Activated T-helper 17 cell treated with anti-CD3 and anti-CD28 coated beads, Interleukin-2, amount 50 U/mL, for 72 hours (primary cell): ENCODE data around the gene YY1. TPM values are rescaled to one million over a fixed set of nuclear protein-coding genes. Genes with fewer than 3 reads are reported as not detected.
"Not testable (repeated sequence)": the region's sequence is repeated elsewhere in the genome, so short reads cannot be mapped to it uniquely, and the experiment has no call there.

Experiments
- ATAC-seq: fragments of 150-1000 bp; cut with Tn5 transposase; replicated peaks from 2 replicates; pipeline ENCODE4 v1.10.0; 2021; ENCODE audit warnings: mild to moderate bottlenecking, moderate library complexity
- H3K27ac Mint-ChIP-seq: one replicate; pipeline ENCODE4 v1.8.0; 2022; ENCODE audit warnings: mixed read lengths
- H3K27me3 Mint-ChIP-seq: one replicate; pipeline ENCODE4 v1.8.0; 2022; ENCODE audit warnings: mixed read lengths
- H3K36me3 Mint-ChIP-seq: one replicate; pipeline ENCODE4 v1.8.0; 2022; ENCODE audit warnings: low read depth, mild to moderate bottlenecking, mixed read lengths
- H3K4me1 Mint-ChIP-seq: one replicate; pipeline ENCODE4 v1.8.0; 2022; ENCODE audit warnings: mixed read lengths
- H3K4me3 Mint-ChIP-seq: one replicate; pipeline ENCODE4 v1.8.0; 2022; ENCODE audit warnings: mild to moderate bottlenecking, mixed read lengths
- H3K9me3 Mint-ChIP-seq: one replicate; pipeline ENCODE4 v1.8.0; 2022; ENCODE audit warnings: mixed read lengths
- total RNA-seq, 2 donors: library from RNA; stranded (reverse); gene quantifications; one replicate each; pipeline ENCODE4 v1.2.3, GENCODE V29; 2022

YY1 gene
- total RNA-seq: 10 to 100 TPM; 63.8 to 77.0 TPM

DNA sequence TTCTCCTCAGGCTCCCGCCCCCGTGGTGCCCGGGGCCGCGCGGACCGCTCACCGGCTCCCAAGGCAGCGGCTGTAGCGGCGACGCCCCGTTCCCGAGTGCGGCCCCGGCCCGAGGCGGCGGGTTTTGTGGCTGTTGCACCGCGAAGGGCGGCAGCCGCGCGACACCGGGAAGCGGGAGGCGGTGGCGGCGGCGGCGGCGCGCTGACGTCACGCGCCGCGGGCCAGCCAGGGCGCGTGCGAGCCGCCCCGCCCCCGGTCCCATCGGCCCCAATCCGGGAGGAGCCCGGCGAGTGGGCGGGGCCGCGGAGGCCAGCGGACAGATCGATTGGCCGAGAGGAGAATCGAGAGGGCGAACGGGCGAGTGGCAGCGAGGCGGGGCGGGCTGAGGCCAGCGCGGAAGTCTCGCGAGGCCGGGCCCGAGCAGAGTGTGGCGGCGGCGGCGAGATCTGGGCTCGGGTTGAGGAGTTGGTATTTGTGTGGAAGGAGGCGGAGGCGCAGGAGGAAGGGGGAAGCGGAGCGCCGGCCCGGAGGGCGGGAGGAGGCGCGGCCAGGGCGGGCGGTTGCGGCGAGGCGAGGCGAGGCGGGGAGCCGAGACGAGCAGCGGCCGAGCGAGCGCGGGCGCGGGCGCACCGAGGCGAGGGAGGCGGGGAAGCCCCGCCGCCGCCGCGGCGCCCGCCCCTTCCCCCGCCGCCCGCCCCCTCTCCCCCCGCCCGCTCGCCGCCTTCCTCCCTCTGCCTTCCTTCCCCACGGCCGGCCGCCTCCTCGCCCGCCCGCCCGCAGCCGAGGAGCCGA, at the start of gene YY1:
Gene YY1 (plus strand): TSS at position 726 of the 792 bp plus-strand sequence. CDS start 101 bp downstream, outside the sequence.
- Mint-ChIP-seq H3K36me3 (peaks cover 69% of the 10 kb centered on the region), H3K4me1 (peaks cover 41% of the 10 kb centered on the region), H3K4me3 (peak within 1 kb of the TSS; percentile 97)

GRCh38 chr14:100190126-100190525, 48.8 kb upstream of the YY1 start:
- Mint-ChIP-seq H3K4me1 (peaks cover 6% of the 10 kb centered on the region), H3K27ac (no peak overlapping the region), H3K27me3 (no peaks in the 10 kb centered on the region), H3K9me3 (no peaks in the 10 kb centered on the region), H3K36me3 (no peaks in the 10 kb centered on the region), H3K4me3 (no peak overlapping the region)
- ATAC-seq: no peak

More for the DNA sequence above, at the start of gene YY1:
- ATAC-seq: peak; percentile 85
- H3K27ac Mint-ChIP-seq: peak within 1 kb of the TSS; percentile 95
- no peaks in the 10 kb centered on the region for H3K9me3 Mint-ChIP-seq
- no peaks in the 10 kb centered on the region for H3K27me3 Mint-ChIP-seq

DNA sequence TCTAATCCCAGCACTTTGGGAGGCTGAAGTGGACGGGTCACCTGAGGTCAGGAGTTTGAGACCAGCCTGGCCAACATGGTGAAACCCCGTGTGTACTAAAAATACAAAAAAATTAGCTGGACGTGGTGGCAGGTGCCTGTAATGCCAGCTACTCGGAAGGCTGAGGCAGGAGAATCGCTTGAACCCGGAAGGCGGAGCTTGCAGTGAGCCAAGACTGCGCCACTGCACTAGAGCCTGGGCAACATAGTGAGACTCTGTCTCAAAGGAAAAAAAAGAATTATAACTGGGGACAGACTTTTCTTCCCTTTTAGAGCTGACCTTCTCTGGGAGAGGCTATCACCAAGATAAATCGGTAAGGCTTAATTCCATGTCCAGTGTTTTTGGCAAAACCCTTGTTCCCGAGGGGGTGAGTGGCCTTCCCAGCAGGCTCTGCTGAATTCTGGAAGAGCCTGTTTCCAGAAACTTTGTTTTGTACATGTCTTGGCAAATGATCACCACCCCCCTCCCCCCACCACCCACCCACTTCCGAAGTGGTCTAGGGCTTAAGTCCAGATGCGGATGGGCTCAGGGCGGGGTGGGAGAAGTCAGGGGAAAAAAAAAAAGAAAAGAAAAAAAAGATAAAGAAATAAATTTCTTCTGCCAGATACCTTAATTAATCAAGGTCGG, 47.2 kb upstream of the YY1 start:
- H3K27me3 Mint-ChIP-seq: no peaks in the 10 kb centered on the region
- no peaks in the 10 kb centered on the region for H3K36me3 Mint-ChIP-seq
- peaks cover 6% of the 10 kb centered on the region for H3K4me1 Mint-ChIP-seq
- no peak overlapping the region for H3K27ac Mint-ChIP-seq
- peak overlapping the region; percentile 89 for H3K4me3 Mint-ChIP-seq
- no peaks in the 10 kb centered on the region for H3K9me3 Mint-ChIP-seq
- ATAC-seq: no peak

- H3K36me3 Mint-ChIP-seq: no peaks in the 10 kb centered on the region
Measured at GRCh38 chr14:100192250-100192671, 46.7 kb upstream of the YY1 start.

DNA sequence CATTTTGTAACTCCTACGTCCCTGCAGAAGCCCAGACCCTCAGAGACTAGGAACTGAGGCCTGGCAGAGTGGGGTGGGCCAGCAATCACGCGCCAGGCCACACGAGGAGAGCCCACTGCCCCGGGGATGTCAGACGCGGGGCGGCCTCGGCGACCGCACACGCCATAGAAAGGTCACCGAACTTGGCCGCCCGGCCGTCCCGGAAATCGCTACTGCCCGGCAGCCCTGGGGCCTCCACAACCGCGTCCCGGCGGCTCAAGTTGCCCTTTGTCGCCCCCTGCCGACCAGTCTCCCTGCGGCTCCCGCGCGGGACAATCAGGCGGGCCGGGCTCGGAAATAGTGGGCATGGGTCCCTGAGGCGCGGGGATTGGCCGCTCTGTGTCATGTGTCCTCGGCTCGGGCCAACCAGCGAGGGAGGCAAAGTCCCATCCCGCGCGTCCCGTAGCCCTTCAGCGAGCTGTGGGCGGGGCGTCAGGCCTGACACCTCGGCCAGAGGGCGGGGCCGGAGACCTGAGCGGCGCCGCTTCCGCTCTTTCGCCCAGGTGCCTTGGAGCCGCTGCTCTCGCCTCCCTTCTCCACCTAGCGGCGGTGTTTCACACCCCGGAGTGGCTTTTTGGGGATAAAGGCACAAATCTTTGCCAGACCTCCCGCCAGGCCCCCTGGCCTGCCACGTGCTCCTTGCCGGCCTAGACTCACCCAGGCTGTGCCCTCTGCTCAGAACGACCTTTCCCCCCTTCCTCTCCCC, 46.1 kb upstream of the YY1 start:
- no peaks in the 10 kb centered on the region for H3K9me3 Mint-ChIP-seq
- H3K36me3 Mint-ChIP-seq: no peaks in the 10 kb centered on the region
- H3K4me1 Mint-ChIP-seq: peaks cover 6% of the 10 kb centered on the region
- ATAC-seq: peak; percentile 99
- H3K27ac Mint-ChIP-seq: peak overlapping the region; percentile 97
- H3K27me3 Mint-ChIP-seq: no peaks in the 10 kb centered on the region
- peak overlapping the region; percentile 89 for H3K4me3 Mint-ChIP-seq

More at GRCh38 chr14:100192250-100192671, 46.7 kb upstream of the YY1 start:
- Mint-ChIP-seq H3K27me3 (no peaks in the 10 kb centered on the region), H3K9me3 (no peaks in the 10 kb centered on the region), H3K27ac (peak overlapping the region; percentile 41), H3K4me3 (peak overlapping the region; percentile 89), H3K4me1 (peaks cover 6% of the 10 kb centered on the region)
- ATAC-seq: no peak

- no peak for ATAC-seq
- H3K27ac Mint-ChIP-seq: peak overlapping the region; percentile 97
- no peaks in the 10 kb centered on the region for H3K9me3 Mint-ChIP-seq
- H3K4me1 Mint-ChIP-seq: peaks cover 6% of the 10 kb centered on the region
- H3K27me3 Mint-ChIP-seq: no peaks in the 10 kb centered on the region
- H3K4me3 Mint-ChIP-seq: peak overlapping the region; percentile 89
- no peaks in the 10 kb centered on the region for H3K36me3 Mint-ChIP-seq
Measured at GRCh38 chr14:100193417-100194357, 45.3 kb upstream of the YY1 start.

DNA sequence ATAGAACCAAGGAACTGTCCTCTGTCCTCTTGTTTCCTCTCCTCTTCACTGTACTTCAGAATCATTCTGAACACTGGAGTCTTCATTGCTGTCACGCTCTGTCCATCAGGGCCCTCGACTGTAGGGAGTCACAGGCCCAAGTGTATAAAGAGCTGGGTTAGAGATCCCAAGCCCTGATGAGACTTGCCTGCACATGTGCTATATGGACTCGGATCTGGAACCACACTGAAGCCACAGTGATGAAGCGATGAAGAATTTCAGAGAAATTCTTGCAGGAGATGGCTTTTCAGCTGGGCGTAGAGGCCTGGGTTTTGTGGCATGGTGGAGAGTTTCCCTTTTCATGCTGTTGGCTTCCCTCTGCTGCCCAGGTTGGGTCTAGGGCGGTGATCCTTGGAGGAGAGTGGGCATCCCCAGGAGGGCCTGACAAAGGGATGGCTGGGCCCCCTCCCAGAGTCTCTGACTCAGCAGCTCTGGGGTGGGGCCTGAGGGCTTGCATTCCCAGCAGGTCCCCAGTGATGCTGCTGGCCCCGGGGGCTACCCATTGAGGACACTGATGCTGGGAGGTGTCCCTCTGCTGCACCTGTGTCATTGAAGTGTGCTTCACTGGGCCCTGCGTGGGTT, 39.6 kb upstream of the YY1 start:
- ATAC-seq: no peak
- Mint-ChIP-seq H3K27ac (no peak overlapping the region), H3K36me3 (no peaks in the 10 kb centered on the region), H3K27me3 (no peaks in the 10 kb centered on the region), H3K9me3 (no peaks in the 10 kb centered on the region), H3K4me3 (no peak overlapping the region), H3K4me1 (no peaks in the 10 kb centered on the region)

DNA sequence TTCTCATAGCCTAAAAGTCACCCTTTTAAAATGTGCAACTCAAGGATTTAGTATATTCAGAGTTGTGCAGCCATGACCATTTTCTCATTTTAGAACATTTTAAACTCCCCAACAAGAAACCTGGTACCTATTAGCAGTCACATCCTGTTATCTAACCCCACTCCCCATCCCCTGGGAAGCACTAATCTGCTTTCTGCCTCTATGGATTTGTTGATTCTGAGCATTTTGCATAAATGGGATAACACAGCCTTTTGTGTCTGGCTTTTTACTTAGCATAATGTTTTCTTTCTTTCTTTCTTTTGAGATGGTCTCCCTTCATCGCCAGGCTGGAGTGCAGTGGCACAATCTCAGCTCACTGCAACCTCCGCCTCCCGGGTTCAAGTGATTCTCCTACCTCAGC, 38.6 kb upstream of the YY1 start:
- H3K36me3 Mint-ChIP-seq: no peaks in the 10 kb centered on the region
- ATAC-seq: no peak
- H3K4me3 Mint-ChIP-seq: no peak overlapping the region
- no peaks in the 10 kb centered on the region for H3K4me1 Mint-ChIP-seq
- no peaks in the 10 kb centered on the region for H3K9me3 Mint-ChIP-seq
- no peaks in the 10 kb centered on the region for H3K27me3 Mint-ChIP-seq
- H3K27ac Mint-ChIP-seq: no peak overlapping the region

DNA sequence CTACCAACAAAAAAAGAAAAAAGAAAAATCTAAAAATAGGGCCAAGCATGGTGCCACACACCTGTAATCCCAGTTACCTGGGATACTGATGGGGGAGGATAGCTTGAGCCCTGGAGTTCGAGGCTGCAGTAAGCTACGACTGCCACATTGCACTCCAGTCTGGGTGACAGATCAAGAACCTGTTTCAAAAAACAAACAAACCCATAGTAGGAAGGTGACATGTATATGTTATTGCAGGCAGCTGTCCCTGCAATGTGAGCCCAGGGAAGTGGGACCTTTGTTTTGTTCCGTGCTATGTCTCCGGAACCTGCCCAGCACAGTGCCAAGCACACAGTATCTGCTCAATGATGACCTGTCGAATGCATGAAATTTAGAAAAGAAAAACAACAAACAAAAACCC, 37.2 kb upstream of the YY1 start:
- Mint-ChIP-seq H3K4me3 (no peak overlapping the region), H3K4me1 (no peaks in the 10 kb centered on the region), H3K9me3 (no peaks in the 10 kb centered on the region), H3K27me3 (no peaks in the 10 kb centered on the region), H3K27ac (no peak overlapping the region), H3K36me3 (no peaks in the 10 kb centered on the region)
- no peak for ATAC-seq

DNA sequence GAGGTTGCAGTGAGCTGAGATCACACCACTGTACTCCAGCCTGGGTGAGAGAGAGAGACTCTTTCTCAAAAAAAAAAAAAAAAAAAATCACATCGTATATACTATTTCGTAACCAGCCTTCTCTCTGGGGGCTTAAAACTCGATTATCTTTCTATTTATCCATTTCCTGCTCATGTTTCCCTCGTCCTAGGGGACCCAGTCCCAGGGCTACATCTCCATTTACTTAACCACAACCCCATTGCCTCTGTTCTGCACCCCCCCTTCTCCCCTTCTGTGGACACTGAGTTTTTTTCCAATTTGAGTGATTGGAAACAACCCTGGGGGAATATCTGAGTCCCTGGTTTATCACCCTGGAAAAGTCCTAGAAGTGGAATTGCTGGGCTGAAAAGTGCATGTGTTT, 36.2 kb upstream of the YY1 start:
- no peaks in the 10 kb centered on the region for H3K9me3 Mint-ChIP-seq
- H3K27me3 Mint-ChIP-seq: no peaks in the 10 kb centered on the region
- ATAC-seq: no peak
- no peaks in the 10 kb centered on the region for H3K4me1 Mint-ChIP-seq
- no peaks in the 10 kb centered on the region for H3K36me3 Mint-ChIP-seq
- no peak overlapping the region for H3K27ac Mint-ChIP-seq
- no peak overlapping the region for H3K4me3 Mint-ChIP-seq

- Mint-ChIP-seq H3K4me1 (no peaks in the 10 kb centered on the region), H3K4me3 (no peak overlapping the region), H3K27ac (no peak overlapping the region), H3K36me3 (no peaks in the 10 kb centered on the region), H3K27me3 (no peaks in the 10 kb centered on the region), H3K9me3 (no peaks in the 10 kb centered on the region)
- ATAC-seq: no peak
Measured at GRCh38 chr14:100203146-100203545, 35.8 kb upstream of the YY1 start.

GRCh38 chr14:100203962-100204834, 34.7 kb upstream of the YY1 start:
- Mint-ChIP-seq H3K9me3 (no peaks in the 10 kb centered on the region), H3K27ac (no peak overlapping the region), H3K36me3 (no peaks in the 10 kb centered on the region), H3K4me3 (no peak overlapping the region), H3K4me1 (no peaks in the 10 kb centered on the region), H3K27me3 (no peaks in the 10 kb centered on the region)
- no peak for ATAC-seq

DNA sequence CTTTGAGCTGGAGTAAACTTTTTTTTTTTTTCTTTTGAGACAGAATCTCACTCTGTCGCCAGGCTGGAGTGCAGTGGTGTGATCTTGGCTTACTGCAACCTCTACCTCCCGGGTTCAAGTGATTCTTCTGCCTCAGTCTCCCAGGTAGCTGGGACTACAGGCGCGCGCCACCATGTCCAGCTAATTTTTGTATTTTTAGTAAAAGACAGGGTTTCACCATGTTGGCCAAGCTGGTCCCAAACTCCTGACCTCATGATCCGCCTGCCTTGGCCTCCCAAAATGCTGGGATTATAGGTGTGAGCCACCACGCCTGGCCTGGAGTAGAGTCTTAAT, 34.1 kb upstream of the YY1 start:
- H3K9me3 Mint-ChIP-seq, H3K36me3 Mint-ChIP-seq, H3K4me1 Mint-ChIP-seq, H3K27ac Mint-ChIP-seq, H3K4me3 Mint-ChIP-seq, ATAC-seq, H3K27me3 Mint-ChIP-seq: not testable (repeated sequence)
